ENCODE measurements around the gene PLXNA4. TPM values are rescaled to one million over a fixed set of nuclear protein-coding genes. Genes with fewer than 3 reads are reported as not detected.
"Not testable (repeated sequence)": the region's sequence is repeated elsewhere in the genome, so short reads cannot be mapped to it uniquely, and the experiment has no call there.

Gene PLXNA4
- total RNA-seq, 1 experiment from 2014 or later: not detected

DNA sequence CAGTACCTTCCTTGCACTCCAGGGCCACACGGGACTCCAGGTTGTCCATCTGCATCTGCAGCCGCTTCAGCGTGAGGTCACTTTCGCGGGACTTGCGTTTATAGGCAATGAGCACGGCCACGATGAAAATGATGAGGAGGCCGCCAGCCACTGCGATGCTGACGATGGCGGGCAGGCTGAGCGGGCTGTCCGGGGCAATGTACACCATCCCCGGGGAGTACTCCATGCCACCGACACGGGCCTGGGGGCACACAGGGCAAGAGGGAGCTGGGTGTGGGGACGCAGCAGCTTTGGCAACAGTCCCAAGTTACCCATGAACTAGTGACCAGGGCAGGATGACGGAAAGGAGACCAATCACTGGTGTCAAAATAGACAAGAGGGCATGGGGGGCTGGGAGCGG, 396.6 kb downstream of the PLXNA4 start:
- no TSS peak for BruUV-seq (replicated peaks)
- ChIA-PET POLR2A (no interaction called here), CTCF (interaction anchor here (0.5 kb wide), 2 partner anchors 430 to 611 kb away, joined by 3 to 6 read pairs; no protein-coding TSS in a partner anchor)
- intact Hi-C loops (cut with micrococcal nuclease): no loop called here
- H3K36me3 Mint-ChIP-seq (ENCODE audit: insufficient read depth, unreplicated experiment): no peaks in the 10 kb centered on the region
- H3K4me1 Mint-ChIP-seq (ENCODE audit: insufficient read depth, unreplicated experiment): no peaks in the 10 kb centered on the region
- H3K4me3 Mint-ChIP-seq (ENCODE audit: unreplicated experiment): no peak overlapping the region
- no peak for DNase-seq (ENCODE audit: unreplicated experiment)
- H3K27me3 Mint-ChIP-seq (ENCODE audit: insufficient read depth, unreplicated experiment): no peaks in the 10 kb centered on the region
- peaks cover 5% of the 10 kb centered on the region for H3K9me3 Mint-ChIP-seq (ENCODE audit: unreplicated experiment)
- TF ChIP-seq, protein P1, sequence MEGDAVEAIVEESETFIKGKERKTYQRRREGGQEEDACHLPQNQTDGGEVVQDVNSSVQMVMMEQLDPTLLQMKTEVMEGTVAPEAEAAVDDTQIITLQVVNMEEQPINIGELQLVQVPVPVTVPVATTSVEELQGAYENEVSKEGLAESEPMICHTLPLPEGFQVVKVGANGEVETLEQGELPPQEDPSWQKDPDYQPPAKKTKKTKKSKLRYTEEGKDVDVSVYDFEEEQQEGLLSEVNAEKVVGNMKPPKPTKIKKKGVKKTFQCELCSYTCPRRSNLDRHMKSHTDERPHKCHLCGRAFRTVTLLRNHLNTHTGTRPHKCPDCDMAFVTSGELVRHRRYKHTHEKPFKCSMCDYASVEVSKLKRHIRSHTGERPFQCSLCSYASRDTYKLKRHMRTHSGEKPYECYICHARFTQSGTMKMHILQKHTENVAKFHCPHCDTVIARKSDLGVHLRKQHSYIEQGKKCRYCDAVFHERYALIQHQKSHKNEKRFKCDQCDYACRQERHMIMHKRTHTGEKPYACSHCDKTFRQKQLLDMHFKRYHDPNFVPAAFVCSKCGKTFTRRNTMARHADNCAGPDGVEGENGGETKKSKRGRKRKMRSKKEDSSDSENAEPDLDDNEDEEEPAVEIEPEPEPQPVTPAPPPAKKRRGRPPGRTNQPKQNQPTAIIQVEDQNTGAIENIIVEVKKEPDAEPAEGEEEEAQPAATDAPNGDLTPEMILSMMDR (IDR thresholded peaks at IDR 0.05; ENCODE audit: unreplicated experiment): no peak
- no peak overlapping the region for H3K27ac Mint-ChIP-seq (ENCODE audit: low read depth, unreplicated experiment)

DNA sequence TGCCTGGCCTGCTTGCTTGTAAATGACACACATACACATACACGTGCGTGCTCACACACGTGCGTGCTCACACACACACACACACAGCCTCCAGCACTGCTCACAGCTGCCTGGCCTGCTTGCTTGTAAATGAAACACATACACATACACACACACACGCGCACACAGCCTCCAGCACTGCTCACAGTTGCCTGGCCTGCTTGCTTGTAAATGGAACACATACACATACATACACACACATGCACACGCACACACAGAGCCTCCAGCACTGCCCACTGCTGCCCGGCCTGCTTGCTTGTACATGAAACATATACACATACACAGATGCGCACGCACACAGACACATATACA, 397.2 kb downstream of the PLXNA4 start:
- ChIA-PET CTCF (no interaction called here), POLR2A (no interaction called here)
- Mint-ChIP-seq H3K36me3 (ENCODE audit: insufficient read depth, unreplicated experiment) (no peaks in the 10 kb centered on the region), H3K4me3 (ENCODE audit: unreplicated experiment) (no peak overlapping the region), H3K27me3 (ENCODE audit: insufficient read depth, unreplicated experiment) (no peaks in the 10 kb centered on the region), H3K9me3 (ENCODE audit: unreplicated experiment) (peaks cover 5% of the 10 kb centered on the region), H3K27ac (ENCODE audit: low read depth, unreplicated experiment) (no peak overlapping the region), H3K4me1 (ENCODE audit: insufficient read depth, unreplicated experiment) (no peaks in the 10 kb centered on the region)
- no TSS peak for BruUV-seq (replicated peaks)
- intact Hi-C loops (cut with micrococcal nuclease): no loop called here
- TF ChIP-seq, protein P1 (IDR thresholded peaks at IDR 0.05; ENCODE audit: unreplicated experiment): no peak
- DNase-seq (ENCODE audit: unreplicated experiment): no peak

DNA sequence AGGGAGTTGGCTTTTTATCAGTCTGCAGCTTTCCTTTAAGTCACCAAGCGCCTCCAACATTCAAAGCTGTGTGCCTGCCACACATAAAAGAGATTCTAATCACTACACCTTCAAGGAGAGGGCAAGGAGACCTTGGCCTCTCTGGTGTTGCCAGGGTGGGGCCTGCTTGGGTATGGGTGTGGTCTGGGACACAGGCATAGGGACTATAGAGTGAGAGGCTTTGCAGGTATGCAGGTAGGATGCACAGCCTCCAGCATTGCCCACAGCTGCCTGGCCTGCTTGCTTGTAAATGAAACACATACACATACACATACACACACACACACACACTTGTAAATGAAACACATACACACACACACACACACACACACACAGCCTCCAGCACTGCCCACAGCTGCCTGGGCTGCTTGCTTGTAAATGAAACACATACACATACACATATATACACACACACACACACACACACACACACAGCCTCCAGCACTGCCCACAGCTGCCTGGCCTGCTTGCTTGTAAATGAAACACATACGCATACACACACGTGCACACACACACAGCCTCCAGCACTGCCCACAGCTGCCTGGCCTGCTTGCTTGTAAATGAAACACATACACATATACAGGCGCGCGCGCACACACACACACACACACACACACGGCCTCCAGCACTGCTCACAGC, 397.7 kb downstream of the PLXNA4 start:
- POLR2A ChIA-PET; intact Hi-C loops (cut with micrococcal nuclease); DNase-seq (ENCODE audit: unreplicated experiment); H3K4me1 Mint-ChIP-seq (ENCODE audit: insufficient read depth, unreplicated experiment); CTCF ChIA-PET; H3K4me3 Mint-ChIP-seq (ENCODE audit: unreplicated experiment); H3K9me3 Mint-ChIP-seq (ENCODE audit: unreplicated experiment); H3K27me3 Mint-ChIP-seq (ENCODE audit: insufficient read depth, unreplicated experiment); H3K36me3 Mint-ChIP-seq (ENCODE audit: insufficient read depth, unreplicated experiment); BruUV-seq (replicated peaks); H3K27ac Mint-ChIP-seq (ENCODE audit: low read depth, unreplicated experiment): not testable (repeated sequence)

DNA sequence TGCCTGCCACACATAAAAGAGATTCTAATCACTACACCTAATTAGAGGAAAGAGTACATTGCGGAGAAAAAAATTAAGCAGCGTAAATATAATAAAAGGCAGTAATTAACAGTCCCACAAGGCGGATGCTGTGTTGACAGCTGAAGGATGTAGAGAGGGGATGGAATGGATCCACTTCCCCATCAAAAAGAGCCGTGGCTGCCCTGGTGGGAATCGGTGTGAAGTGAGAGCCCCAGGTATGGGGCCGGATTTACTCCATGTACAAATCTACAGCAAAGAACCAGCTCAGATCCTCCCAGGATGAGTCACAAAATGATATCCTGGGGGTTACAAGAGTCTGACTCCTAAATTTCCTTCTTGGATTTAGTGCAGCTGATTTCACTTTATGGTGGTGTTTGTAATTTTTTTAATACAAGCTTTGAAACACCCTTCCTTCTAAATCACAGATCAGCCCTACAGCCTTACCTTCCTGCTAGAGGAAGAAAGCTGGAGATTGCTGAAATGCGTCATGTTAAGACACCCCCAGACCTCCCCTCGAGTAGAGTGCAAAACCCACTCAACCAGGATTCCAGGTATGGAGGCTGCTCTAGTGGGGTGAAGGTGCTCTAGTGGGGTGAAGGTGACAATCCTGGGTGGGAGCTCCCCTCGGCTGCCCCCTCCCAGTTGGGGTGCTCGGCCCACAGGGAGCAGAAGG, 398.4 kb downstream of the PLXNA4 start:
- Mint-ChIP-seq H3K36me3 (ENCODE audit: insufficient read depth, unreplicated experiment) (no peaks in the 10 kb centered on the region), H3K9me3 (ENCODE audit: unreplicated experiment) (peaks cover under 1% of the 10 kb centered on the region), H3K4me3 (ENCODE audit: unreplicated experiment) (no peak overlapping the region), H3K4me1 (ENCODE audit: insufficient read depth, unreplicated experiment) (no peaks in the 10 kb centered on the region), H3K27ac (ENCODE audit: low read depth, unreplicated experiment) (no peak overlapping the region), H3K27me3 (ENCODE audit: insufficient read depth, unreplicated experiment) (no peaks in the 10 kb centered on the region)
- intact Hi-C loops (cut with micrococcal nuclease): no loop called here
- DNase-seq (ENCODE audit: unreplicated experiment): no peak
- POLR2A ChIA-PET: no interaction called here
- CTCF ChIA-PET: no interaction called here
- TF ChIP-seq, protein P1 (IDR thresholded peaks at IDR 0.05; ENCODE audit: unreplicated experiment): no peak
- no TSS peak for BruUV-seq (replicated peaks)
